Measurements from ENCODE around the gene IGFBP7. TPM values are rescaled to one million over a fixed set of nuclear protein-coding genes. Genes with fewer than 3 reads are reported as not detected.
A peak's percentile ranks its signal among the peaks of the same experiment; 100 is the strongest.

The IGFBP7 gene
- total and polyA plus RNA-seq, 2 experiments from 2014 or later = 951 to 1,359 TPM

DNA sequence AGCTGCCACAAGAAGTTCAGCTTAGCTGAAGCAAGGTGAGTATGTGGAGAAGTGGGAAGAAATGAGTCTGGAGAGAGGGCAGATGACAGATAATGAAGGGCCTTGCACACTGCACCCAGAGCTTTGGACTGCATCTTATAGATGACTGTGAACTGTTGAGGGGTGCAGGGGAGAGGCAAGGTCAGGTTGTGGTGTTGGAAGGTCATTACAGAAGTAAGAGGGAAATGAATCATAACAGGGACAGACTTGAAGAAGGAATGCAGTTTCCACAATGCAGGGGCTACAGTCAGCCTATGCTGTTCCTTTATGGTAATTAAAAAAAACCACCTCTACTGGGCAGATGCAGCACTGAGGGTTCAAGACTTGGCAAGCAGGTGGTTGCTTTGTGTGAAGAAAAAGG lies 4.8 kb upstream of the IGFBP7 start:
- in situ Hi-C loops (cut with MboI) = no loop called here
- no peak overlapping the region for H3K4me2 ChIP-seq (ENCODE audit: unreplicated experiment)
- TF ChIP-seq EZH2 (IDR thresholded peaks at IDR 0.05; ENCODE audit: insufficient read depth, poor library complexity, severe bottlenecking) = no peak
- no peak for TF ChIP-seq EZH2phosphoT487 (IDR thresholded peaks at IDR 0.05; ENCODE audit: insufficient read depth, low read depth)
- H3K27ac ChIP-seq = no peak overlapping the region
- no peaks in the 10 kb centered on the region for H3K36me3 ChIP-seq (ENCODE audit: low read depth)
- peaks cover 40% of the 10 kb centered on the region for H3K4me1 ChIP-seq (ENCODE audit: insufficient read depth)
- no peak overlapping the region for H3K4me3 ChIP-seq
- H3K9me3 ChIP-seq (ENCODE audit: low read depth) = no peaks in the 10 kb centered on the region
- H3K79me2 ChIP-seq (ENCODE audit: insufficient read depth) = no peaks in the 10 kb centered on the region
- peak; percentile 73 for DNase-seq
- H3K27me3 ChIP-seq (replicated peaks; ENCODE audit: insufficient read depth) = no peaks in the 10 kb centered on the region
- H4K20me1 ChIP-seq (ENCODE audit: insufficient read depth) = no peaks in the 10 kb centered on the region
- H3F3A ChIP-seq (ENCODE audit: insufficient read depth) = peaks cover 43% of the 10 kb centered on the region
- H2AFZ ChIP-seq = no peak overlapping the region
- H3K9ac ChIP-seq = no peak overlapping the region
- H3K9me2 ChIP-seq (ENCODE audit: insufficient read depth) = no peaks in the 10 kb centered on the region

DNA sequence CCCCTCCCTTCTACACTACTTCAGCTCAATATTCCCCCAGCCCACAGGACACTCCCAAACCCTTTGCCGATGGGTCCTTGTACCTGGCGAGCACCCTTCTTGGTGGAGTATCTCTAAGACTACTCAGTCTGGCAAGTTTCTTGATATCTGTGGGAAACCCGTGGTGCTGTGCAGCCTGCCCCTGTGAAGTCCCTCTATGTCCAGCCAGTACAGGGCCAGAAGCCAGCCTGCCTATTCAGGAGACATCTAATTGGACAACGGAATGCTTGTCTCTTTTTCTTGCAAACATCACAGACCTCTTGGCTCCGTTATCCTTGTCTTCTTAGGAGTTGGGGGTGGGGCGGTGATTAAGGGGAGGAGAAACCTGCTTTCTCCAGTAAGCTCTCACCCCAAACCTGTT lies 3.7 kb upstream of the IGFBP7 start:
- H3K9ac ChIP-seq = no peak overlapping the region
- H3K36me3 ChIP-seq (ENCODE audit: low read depth) = no peaks in the 10 kb centered on the region
- H3K9me3 ChIP-seq (ENCODE audit: low read depth) = no peaks in the 10 kb centered on the region
- H4K20me1 ChIP-seq (ENCODE audit: insufficient read depth) = no peaks in the 10 kb centered on the region
- TF ChIP-seq EZH2phosphoT487 (IDR thresholded peaks at IDR 0.05; ENCODE audit: insufficient read depth, low read depth) (no peak), EZH2 (IDR thresholded peaks at IDR 0.05; ENCODE audit: insufficient read depth, poor library complexity, severe bottlenecking) (no peak)
- in situ Hi-C loops (cut with MboI) = no loop called here
- WGBS, 2 experiments (ENCODE audit: low coverage in 1 of 2, low lambda C conversion rate in 2 of 2, missing lambda C conversion rate in 2 of 2) = 97 to 99% methylated on average over 6 of the region's 6 CpGs
- peaks cover 33% of the 10 kb centered on the region for H3K4me1 ChIP-seq (ENCODE audit: insufficient read depth)
- no peak for DNase-seq
- no peak overlapping the region for H2AFZ ChIP-seq
- peaks cover 33% of the 10 kb centered on the region for H3F3A ChIP-seq (ENCODE audit: insufficient read depth)
- no peaks in the 10 kb centered on the region for H3K27me3 ChIP-seq (replicated peaks; ENCODE audit: insufficient read depth)
- H3K4me2 ChIP-seq (ENCODE audit: unreplicated experiment) = no peak overlapping the region
- H3K27ac ChIP-seq = no peak overlapping the region
- H3K79me2 ChIP-seq (ENCODE audit: insufficient read depth) = peaks cover 8% of the 10 kb centered on the region
- no peaks in the 10 kb centered on the region for H3K9me2 ChIP-seq (ENCODE audit: insufficient read depth)
- no peak overlapping the region for H3K4me3 ChIP-seq

DNA sequence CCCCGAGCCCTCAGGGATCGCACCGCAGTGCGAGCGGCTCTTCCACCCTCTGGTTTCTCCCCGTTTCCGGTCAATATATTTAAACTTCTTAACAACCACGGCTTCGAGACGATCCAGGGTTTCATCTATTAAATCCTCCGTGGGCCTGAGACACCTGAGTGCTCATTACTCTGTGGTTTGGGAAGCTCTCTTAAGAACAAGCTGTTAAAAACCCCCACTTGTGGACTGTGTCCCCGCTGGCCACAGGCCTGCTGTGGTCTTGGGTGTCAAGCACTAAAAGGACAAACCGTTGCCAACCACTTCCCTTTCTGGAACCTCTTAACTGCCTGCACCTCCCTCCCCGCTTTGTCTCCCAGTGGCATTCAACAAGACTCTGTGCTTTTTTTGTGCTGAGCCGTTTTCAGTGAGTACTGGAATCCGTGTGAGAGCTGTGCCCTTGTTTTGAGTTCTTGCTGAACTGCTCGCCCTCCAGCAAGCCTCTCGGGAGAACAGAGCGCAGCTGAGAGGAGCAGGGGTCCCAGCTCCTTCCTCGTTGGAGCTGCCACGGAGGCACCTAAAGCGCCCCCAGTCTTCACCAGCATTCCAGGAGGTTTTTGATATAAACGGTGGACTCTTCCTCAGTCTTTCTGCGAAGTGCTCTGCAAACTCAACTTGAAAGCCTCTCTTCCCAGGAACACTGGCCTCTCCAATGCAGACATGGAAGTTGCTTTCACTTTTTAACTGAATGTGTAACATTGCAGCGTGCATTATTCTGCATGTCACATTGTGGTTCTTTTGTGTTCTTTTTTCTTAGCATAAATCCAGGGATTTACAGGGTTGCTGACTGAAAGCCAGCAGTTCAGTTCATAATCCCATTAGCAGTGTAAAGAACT lies 691 bp upstream of the IGFBP7 start:
- H3K4me3 ChIP-seq = peak overlapping the region; percentile 72
- WGBS, 2 experiments (ENCODE audit: low coverage in 1 of 2, low lambda C conversion rate in 2 of 2, missing lambda C conversion rate in 2 of 2) = 3 to 4% methylated on average over 25 of the region's 25 CpGs
- peak overlapping the region; percentile 90 for H3K4me2 ChIP-seq (ENCODE audit: unreplicated experiment)
- H2AFZ ChIP-seq = peak overlapping the region; percentile 90
- H3F3A ChIP-seq (ENCODE audit: insufficient read depth) = peaks cover 15% of the 10 kb centered on the region; the same call in 1 of the 2 replicates
- peaks cover 38% of the 10 kb centered on the region for H3K79me2 ChIP-seq (ENCODE audit: insufficient read depth)
- in situ Hi-C loops (cut with MboI) = no loop called here
- TF ChIP-seq EZH2phosphoT487 (IDR thresholded peaks at IDR 0.05; ENCODE audit: insufficient read depth, low read depth) = no peak
- no peaks in the 10 kb centered on the region for H3K9me2 ChIP-seq (ENCODE audit: insufficient read depth)
- H3K27ac ChIP-seq = peak overlapping the region; percentile 83
- H3K27me3 ChIP-seq (replicated peaks; ENCODE audit: insufficient read depth) = no peaks in the 10 kb centered on the region
- no peaks in the 10 kb centered on the region for H3K36me3 ChIP-seq (ENCODE audit: low read depth)
- peaks cover 29% of the 10 kb centered on the region for H3K4me1 ChIP-seq (ENCODE audit: insufficient read depth)
- peak overlapping the region; percentile 80 for H3K9ac ChIP-seq
- H3K9me3 ChIP-seq (ENCODE audit: low read depth) = no peaks in the 10 kb centered on the region
- H4K20me1 ChIP-seq (ENCODE audit: insufficient read depth) = no peaks in the 10 kb centered on the region
- peak; percentile 74 for DNase-seq

DNA sequence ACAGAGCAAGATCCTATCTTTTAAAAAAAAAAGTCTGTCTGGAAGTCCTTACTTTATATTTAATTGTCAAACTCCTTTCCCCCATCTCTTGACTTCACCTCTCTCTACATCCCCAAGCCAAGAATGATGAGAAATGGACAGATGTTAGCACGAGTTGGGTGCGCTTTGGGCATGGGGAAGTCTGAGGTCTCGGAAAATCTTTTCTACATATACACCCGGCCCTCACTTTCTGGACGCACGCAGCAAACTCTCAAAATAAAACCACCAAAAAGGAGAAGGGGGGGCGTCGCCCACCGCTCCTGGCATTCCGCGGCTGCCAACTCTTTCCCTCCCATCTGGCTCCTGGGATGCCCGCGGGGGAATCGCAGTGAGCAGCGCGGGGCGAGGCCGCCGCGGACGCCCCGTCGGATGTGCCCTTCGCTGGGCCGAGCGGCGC lies 756 bp downstream of the IGFBP7 start:
- in situ Hi-C loops (cut with MboI) = no loop called here
- DNase-seq = peak; percentile 34
- TF ChIP-seq EZH2phosphoT487 (IDR thresholded peaks at IDR 0.05; ENCODE audit: insufficient read depth, low read depth) (no peak), EZH2 (IDR thresholded peaks at IDR 0.05; ENCODE audit: insufficient read depth, poor library complexity, severe bottlenecking) (no peak)
- no peaks in the 10 kb centered on the region for H3K9me2 ChIP-seq (ENCODE audit: insufficient read depth)
- H3K79me2 ChIP-seq (ENCODE audit: insufficient read depth) = peaks cover 51% of the 10 kb centered on the region
- H3K36me3 ChIP-seq (ENCODE audit: low read depth) = no peaks in the 10 kb centered on the region
- H2AFZ ChIP-seq = peak overlapping the region; percentile 90
- H3K27me3 ChIP-seq (replicated peaks; ENCODE audit: insufficient read depth) = no peaks in the 10 kb centered on the region
- H3K9me3 ChIP-seq (ENCODE audit: low read depth) = no peaks in the 10 kb centered on the region
- peak overlapping the region; percentile 72 for H3K4me3 ChIP-seq
- 7 to 11% methylated on average over 27 of the region's 27 CpGs for WGBS, 2 experiments (ENCODE audit: low coverage in 1 of 2, low lambda C conversion rate in 2 of 2, missing lambda C conversion rate in 2 of 2)
- H4K20me1 ChIP-seq (ENCODE audit: insufficient read depth) = no peaks in the 10 kb centered on the region
- H3K4me2 ChIP-seq (ENCODE audit: unreplicated experiment) = peak overlapping the region; percentile 46
- peak overlapping the region; percentile 83 for H3K27ac ChIP-seq
- H3K9ac ChIP-seq = peak overlapping the region; percentile 80
- H3F3A ChIP-seq (ENCODE audit: insufficient read depth) = peaks cover 22% of the 10 kb centered on the region; the same call in 1 of the 2 replicates
- H3K4me1 ChIP-seq (ENCODE audit: insufficient read depth) = peaks cover 33% of the 10 kb centered on the region
